H1 (cell line): ENCODE data around the gene SDC4. TPM values are rescaled to one million over a fixed set of nuclear protein-coding genes. Genes with fewer than 3 reads are reported as not detected.

Source experiments
- E2F6 ChIP-seq: IDR thresholded peaks from 2 replicates; pipeline ENCODE4 v1.6.1; 2012; ENCODE audit warnings: inconsistent platforms
- JUND ChIP-seq: IDR thresholded peaks from 2 replicates; pipeline ENCODE4 v1.6.1; 2011; ENCODE audit warnings: mild to moderate bottlenecking, improper control_type of control experiment, low read length
- RXRA ChIP-seq: IDR thresholded peaks from 2 replicates; pipeline ENCODE4 v1.6.1; 2011; ENCODE audit warnings: low read depth, mild to moderate bottlenecking, low read length, moderate library complexity; ENCODE audit not compliant: insufficient read depth
- polyA plus RNA-seq, 7 experiments: library from polyadenylated mRNA; depleted of rRNA in 3 of 7; stranded (reverse) in 5 of 7; unstranded in 2 of 7; fragments of >200 nt in 5 of 7; fragments of 200-250 nt in 2 of 7; gene quantifications; 1 replicate in 5 of 7; 2 replicates in 1 of 7; 4 replicates in 1 of 7; pipeline versions ENCODE4 v1.2.1 to v1.2.3, GENCODE V29; 2011 to 2013; ENCODE audit warnings: missing spikeins in 2 of 7, mixed read lengths in 2 of 7
- total RNA-seq: library from RNA; stranded (reverse); fragmentation: NEBNext Ultra II Directional; extraction: Animal tissue kit (Norgen Biotek cat#: 25700); gene quantifications from 2 replicates; pipeline ENCODE4 v1.2.1, GENCODE V29; 2021

The SDC4 gene
- total and polyA plus RNA-seq, 2 of the 8 experiments (the other 6 are each of a cell fraction or from before 2014, with no cell fraction given), result 34.6 to 60.2 TPM

GRCh38 chr20:45313065-45313695 lies 35.0 kb downstream of the SDC4 start (continued):
- TF ChIP-seq RXRA, result no peak
- no peak for TF ChIP-seq JUND
- no peak for TF ChIP-seq E2F6
